Endothelial cell (in vitro differentiated cells): Measurements from ENCODE around the gene USP36. TPM values are rescaled to one million over a fixed set of nuclear protein-coding genes. Genes with fewer than 3 reads are reported as not detected.
A peak's percentile ranks its signal among the peaks of the same experiment; 100 is the strongest.

Experiments
- DNase-seq: peaks from one replicate; pipeline ENCODE4 v3.0.0; 2021; ENCODE audit warnings: low spot score
- H3K27ac Mint-ChIP-seq: one replicate; pipeline ENCODE4 v1.8.0; 2021; ENCODE audit warnings: mixed read lengths, inconsistent platforms; ENCODE audit not compliant: unreplicated experiment
- H3K27me3 Mint-ChIP-seq: one replicate; pipeline ENCODE4 v1.8.0; 2021; ENCODE audit warnings: mild to moderate bottlenecking, moderate library complexity, mixed read lengths, inconsistent platforms; ENCODE audit not compliant: unreplicated experiment
- H3K36me3 Mint-ChIP-seq: one replicate; pipeline ENCODE4 v1.8.0; 2021; ENCODE audit warnings: mild to moderate bottlenecking, low read depth, mixed read lengths, inconsistent platforms; ENCODE audit not compliant: unreplicated experiment
- H3K4me1 Mint-ChIP-seq: one replicate; pipeline ENCODE4 v1.8.0; 2021; ENCODE audit warnings: mild to moderate bottlenecking, mixed read lengths, inconsistent platforms; ENCODE audit not compliant: unreplicated experiment
- H3K4me3 Mint-ChIP-seq: one replicate; pipeline ENCODE4 v1.8.0; 2021; ENCODE audit warnings: mild to moderate bottlenecking, mixed read lengths, inconsistent platforms; ENCODE audit not compliant: unreplicated experiment
- H3K9me3 Mint-ChIP-seq: one replicate; pipeline ENCODE4 v1.8.0; 2021; ENCODE audit warnings: mixed read lengths, inconsistent platforms; ENCODE audit not compliant: unreplicated experiment
- total RNA-seq: library from RNA; stranded (reverse); fragmentation: NEBNext Ultra II Directional; extraction: Animal tissue kit (Norgen Biotek cat#: 25700); gene quantifications from one replicate; pipeline ENCODE4 v1.2.1, GENCODE V29; 2021; ENCODE audit not compliant: unreplicated experiment
- TF ChIP-seq, protein P1 (sequence below): fragments of 200-600 bp; sonication (generic); IDR thresholded peaks from one replicate; pipeline ENCODE4 v1.5.0; 2021; ENCODE audit warnings: antibody characterized with exemption; ENCODE audit not compliant: unreplicated experiment

USP36 gene
- total RNA-seq, 1 donor from 2014 or later = 56.7 TPM

DNA sequence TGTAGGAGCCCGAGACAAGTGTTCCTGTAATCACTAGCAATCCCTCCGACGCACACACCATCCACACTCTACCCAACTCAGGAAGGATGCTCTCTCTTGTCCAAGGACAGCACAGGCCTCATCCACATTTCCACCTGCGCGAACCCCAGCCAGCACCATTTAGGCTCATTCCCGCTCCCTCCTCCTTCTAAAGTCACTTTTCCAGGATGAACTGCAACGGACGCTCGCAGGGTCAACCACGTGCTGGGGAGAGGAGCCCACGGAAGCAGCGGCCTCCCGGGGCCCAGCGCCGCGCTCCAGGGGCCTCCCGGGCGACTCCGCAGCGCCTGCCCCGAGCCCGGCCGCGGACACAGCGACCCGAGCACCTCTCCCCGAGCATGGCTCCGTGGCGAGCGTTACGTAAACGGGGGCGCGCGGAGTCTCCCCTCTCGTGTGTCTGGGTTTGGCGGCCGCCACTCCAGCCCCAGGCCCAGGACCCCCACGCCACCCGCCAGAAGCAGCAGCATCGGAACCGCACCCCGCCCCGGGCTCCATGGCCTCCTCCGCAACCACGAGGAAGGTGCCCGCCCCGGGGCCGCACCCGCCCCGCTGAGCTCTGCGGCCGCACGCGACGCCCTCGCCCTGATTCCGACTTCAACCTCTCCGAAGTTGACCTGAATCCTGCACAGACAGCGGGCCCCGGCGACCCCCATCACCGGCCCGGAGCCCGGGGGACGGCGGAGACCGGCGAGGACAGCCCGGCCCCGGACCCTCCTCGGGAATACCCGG, 668 bp downstream of the USP36 start:
- H3K4me1 Mint-ChIP-seq = peaks cover 18% of the 10 kb centered on the region
- H3K27ac Mint-ChIP-seq = peak overlapping the region; percentile 74
- no peaks in the 10 kb centered on the region for H3K9me3 Mint-ChIP-seq
- H3K27me3 Mint-ChIP-seq = peaks cover 11% of the 10 kb centered on the region
- TF ChIP-seq, protein P1, sequence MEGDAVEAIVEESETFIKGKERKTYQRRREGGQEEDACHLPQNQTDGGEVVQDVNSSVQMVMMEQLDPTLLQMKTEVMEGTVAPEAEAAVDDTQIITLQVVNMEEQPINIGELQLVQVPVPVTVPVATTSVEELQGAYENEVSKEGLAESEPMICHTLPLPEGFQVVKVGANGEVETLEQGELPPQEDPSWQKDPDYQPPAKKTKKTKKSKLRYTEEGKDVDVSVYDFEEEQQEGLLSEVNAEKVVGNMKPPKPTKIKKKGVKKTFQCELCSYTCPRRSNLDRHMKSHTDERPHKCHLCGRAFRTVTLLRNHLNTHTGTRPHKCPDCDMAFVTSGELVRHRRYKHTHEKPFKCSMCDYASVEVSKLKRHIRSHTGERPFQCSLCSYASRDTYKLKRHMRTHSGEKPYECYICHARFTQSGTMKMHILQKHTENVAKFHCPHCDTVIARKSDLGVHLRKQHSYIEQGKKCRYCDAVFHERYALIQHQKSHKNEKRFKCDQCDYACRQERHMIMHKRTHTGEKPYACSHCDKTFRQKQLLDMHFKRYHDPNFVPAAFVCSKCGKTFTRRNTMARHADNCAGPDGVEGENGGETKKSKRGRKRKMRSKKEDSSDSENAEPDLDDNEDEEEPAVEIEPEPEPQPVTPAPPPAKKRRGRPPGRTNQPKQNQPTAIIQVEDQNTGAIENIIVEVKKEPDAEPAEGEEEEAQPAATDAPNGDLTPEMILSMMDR = no peak
- H3K4me3 Mint-ChIP-seq = peak overlapping the region; percentile 97
- peaks cover 33% of the 10 kb centered on the region for H3K36me3 Mint-ChIP-seq
- peak; percentile 47 for DNase-seq

DNA sequence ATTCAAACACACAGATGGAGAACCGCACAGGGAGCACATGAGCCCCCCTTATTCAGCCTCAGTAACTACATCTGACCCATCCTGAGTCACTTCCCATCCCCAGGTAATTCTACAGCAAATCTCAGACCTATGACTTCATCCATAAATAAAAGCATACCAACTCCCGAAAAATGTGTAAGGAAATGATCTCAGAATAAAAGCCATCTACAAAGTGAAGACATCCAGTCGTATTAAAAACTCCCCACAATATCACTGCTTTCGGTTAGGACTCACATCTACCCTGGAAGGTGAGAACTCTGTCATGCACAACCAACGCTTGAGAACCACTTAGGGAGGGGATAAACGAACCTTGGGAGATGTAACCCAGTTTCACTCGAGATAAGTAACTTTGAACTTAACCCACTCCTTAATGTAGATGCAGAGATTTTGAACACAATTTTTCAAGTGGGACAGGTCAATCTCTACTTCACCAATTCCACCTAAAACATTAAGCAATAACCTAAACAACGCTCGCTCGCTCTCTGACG, 1.3 kb downstream of the USP36 start:
- Mint-ChIP-seq H3K4me3 (peak overlapping the region; percentile 97), H3K36me3 (peaks cover 37% of the 10 kb centered on the region), H3K9me3 (no peaks in the 10 kb centered on the region), H3K27me3 (peaks cover 11% of the 10 kb centered on the region), H3K27ac (peak overlapping the region; percentile 74), H3K4me1 (peaks cover 18% of the 10 kb centered on the region)
- no peak for DNase-seq
- TF ChIP-seq, protein P1 = no peak

DNA sequence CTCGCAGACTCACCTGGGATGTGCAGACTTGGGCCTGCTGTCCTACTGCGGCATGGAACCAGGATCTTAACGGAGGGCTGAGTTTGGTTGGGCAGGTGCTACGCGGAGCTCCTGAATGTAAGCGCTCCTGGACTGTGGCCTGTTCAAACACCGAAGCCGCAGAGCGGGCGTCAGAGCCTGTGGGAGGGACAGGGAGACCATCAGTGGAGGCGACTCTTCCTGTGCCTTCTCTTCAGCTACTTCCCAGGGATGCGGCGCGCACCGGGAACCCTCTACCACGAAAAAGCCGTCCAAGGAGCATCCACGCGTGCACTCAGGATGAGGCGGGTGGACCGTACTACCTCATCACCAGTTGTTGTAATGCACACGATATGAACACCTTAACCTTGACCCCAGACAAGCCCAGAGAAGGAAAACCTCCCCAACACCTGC, 2.0 kb downstream of the USP36 start:
- H3K27ac Mint-ChIP-seq = no peak overlapping the region
- H3K4me1 Mint-ChIP-seq = peaks cover 18% of the 10 kb centered on the region
- no peak for DNase-seq
- no peaks in the 10 kb centered on the region for H3K9me3 Mint-ChIP-seq
- H3K4me3 Mint-ChIP-seq = peak overlapping the region; percentile 97
- H3K36me3 Mint-ChIP-seq = peaks cover 37% of the 10 kb centered on the region
- TF ChIP-seq, protein P1 = no peak
- H3K27me3 Mint-ChIP-seq = peaks cover 11% of the 10 kb centered on the region

DNA sequence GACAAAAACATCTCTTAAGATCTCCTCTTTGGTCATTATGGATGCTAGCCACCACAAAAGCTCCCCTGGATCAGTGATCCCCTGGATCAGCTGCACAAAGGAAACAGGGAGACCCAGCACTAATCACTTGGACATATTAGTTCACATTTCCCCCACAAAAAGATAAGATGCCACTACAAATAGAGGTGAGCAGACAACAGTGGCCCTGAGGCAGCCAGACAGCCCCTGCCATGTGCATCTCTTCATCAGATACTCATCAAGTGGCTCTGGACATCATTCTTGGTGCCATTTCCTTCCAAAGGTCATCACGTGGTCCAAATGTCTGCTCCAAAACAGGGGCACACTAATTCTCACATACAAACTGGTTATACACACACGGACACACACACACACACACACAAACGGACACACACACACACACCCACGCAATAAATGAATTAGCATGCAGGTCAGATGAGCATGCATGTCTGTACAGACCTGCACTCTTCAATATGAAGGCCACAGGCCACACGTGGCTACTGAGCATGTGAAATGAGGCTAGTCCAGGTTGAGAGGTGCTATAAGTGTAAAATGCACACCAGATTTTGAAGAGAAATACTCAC, 4.1 kb downstream of the USP36 start:
- Mint-ChIP-seq H3K4me1 (peaks cover 14% of the 10 kb centered on the region), H3K9me3 (no peaks in the 10 kb centered on the region), H3K27me3 (peaks cover 11% of the 10 kb centered on the region), H3K27ac (no peak overlapping the region), H3K36me3 (peaks cover 41% of the 10 kb centered on the region), H3K4me3 (no peak overlapping the region)
- TF ChIP-seq, protein P1 = no peak
- DNase-seq = no peak

DNA sequence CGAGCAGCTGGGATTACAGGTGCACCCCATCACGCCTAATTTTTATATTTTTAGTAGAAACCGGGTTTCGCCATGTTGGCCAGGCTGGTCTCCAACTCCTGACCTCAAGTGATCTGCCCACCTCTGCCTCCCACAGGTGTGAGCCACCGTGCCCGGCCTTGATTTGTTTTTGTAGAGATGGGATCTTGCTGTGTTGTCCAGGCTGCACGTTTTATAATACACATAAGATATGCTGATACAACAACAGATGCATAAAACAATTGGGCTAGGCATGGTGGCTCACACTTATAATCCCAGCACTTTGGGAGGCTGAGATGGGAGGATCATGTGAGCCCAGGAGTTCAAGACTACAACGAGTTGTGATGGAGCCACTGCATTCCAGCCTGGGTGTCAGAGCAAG, 6.0 kb downstream of the USP36 start:
- Mint-ChIP-seq H3K27ac (no peak overlapping the region), H3K4me1 (peaks cover 10% of the 10 kb centered on the region)

More for the DNA sequence above, 6.0 kb downstream of the USP36 start:
- no peaks in the 10 kb centered on the region for H3K9me3 Mint-ChIP-seq
- TF ChIP-seq, protein P1 = no peak
- H3K36me3 Mint-ChIP-seq = peaks cover 47% of the 10 kb centered on the region
- H3K27me3 Mint-ChIP-seq = peaks cover 10% of the 10 kb centered on the region
- no peak overlapping the region for H3K4me3 Mint-ChIP-seq
- no peak for DNase-seq
